SKM-1 treated with dmso at 0.1 percent for 144 hours (cell line): Measurements from ENCODE around the gene ADAMTSL5.
A peak's percentile ranks its signal among the peaks of the same experiment; 100 is the strongest.

Experiments
- DNase-seq: peaks from one replicate; lab custom pipeline; 2025; ENCODE audit not compliant: unreplicated experiment; lab: John Stamatoyannopoulos, UW

ADAMTSL5 gene

GRCh38 chr19:1496714-1497577 lies 15.9 kb downstream of the ADAMTSL5 start:
- no peak for DNase-seq

GRCh38 chr19:1495799-1496713 lies 16.8 kb downstream of the ADAMTSL5 start:
- no peak for DNase-seq

- no peak for DNase-seq
These were observed 17.6 kb downstream of the ADAMTSL5 start for GRCh38 chr19:1495051-1495798.

- no peak for DNase-seq
These were observed 18.6 kb downstream of the ADAMTSL5 start for GRCh38 chr19:1494115-1494815.

- no peak for DNase-seq
These were observed 20.3 kb downstream of the ADAMTSL5 start for GRCh38 chr19:1492474-1493006.

- DNase-seq: no peak
These were observed 21.0 kb downstream of the ADAMTSL5 start for GRCh38 chr19:1491849-1492170.

- DNase-seq: no peak
These were observed 21.5 kb downstream of the ADAMTSL5 start, which contains the start of gene REEP6 for GRCh38 chr19:1491114-1491848. TSS of gene REEP6 (plus strand) at chr19:1491181. CDS start at chr19:1491270, 89 bp downstream.

- DNase-seq: peak; percentile 98
These were observed 22.3 kb downstream of the ADAMTSL5 start, which contains the start of gene PCSK4 for GRCh38 chr19:1490311-1491113. TSS of gene PCSK4 (minus strand) at chr19:1490350. CDS start at chr19:1490346, 4 bp downstream.

- no peak for DNase-seq
These were observed 23.1 kb downstream of the ADAMTSL5 start for GRCh38 chr19:1489463-1490310.

GRCh38 chr19:1488282-1488601 lies 24.6 kb downstream of the ADAMTSL5 start:
- DNase-seq: no peak

GRCh38 chr19:1487576-1488281 lies 25.1 kb downstream of the ADAMTSL5 start:
- DNase-seq: no peak

- no peak for DNase-seq
These were observed 25.9 kb downstream of the ADAMTSL5 start for GRCh38 chr19:1486720-1487575.

- DNase-seq: no peak
These were observed 28.8 kb downstream of the ADAMTSL5 start for GRCh38 chr19:1483979-1484428.

- DNase-seq: no peak
These were observed 29.5 kb downstream of the ADAMTSL5 start for GRCh38 chr19:1483131-1483978.

GRCh38 chr19:1482361-1483130 lies 30.3 kb downstream of the ADAMTSL5 start:
- no peak for DNase-seq
